ENCODE results near the gene SIGLEC10.
"Not testable (repeated sequence)": the region's sequence is repeated elsewhere in the genome, so short reads cannot be mapped to it uniquely, and the experiment has no call there.

Gene SIGLEC10

DNA sequence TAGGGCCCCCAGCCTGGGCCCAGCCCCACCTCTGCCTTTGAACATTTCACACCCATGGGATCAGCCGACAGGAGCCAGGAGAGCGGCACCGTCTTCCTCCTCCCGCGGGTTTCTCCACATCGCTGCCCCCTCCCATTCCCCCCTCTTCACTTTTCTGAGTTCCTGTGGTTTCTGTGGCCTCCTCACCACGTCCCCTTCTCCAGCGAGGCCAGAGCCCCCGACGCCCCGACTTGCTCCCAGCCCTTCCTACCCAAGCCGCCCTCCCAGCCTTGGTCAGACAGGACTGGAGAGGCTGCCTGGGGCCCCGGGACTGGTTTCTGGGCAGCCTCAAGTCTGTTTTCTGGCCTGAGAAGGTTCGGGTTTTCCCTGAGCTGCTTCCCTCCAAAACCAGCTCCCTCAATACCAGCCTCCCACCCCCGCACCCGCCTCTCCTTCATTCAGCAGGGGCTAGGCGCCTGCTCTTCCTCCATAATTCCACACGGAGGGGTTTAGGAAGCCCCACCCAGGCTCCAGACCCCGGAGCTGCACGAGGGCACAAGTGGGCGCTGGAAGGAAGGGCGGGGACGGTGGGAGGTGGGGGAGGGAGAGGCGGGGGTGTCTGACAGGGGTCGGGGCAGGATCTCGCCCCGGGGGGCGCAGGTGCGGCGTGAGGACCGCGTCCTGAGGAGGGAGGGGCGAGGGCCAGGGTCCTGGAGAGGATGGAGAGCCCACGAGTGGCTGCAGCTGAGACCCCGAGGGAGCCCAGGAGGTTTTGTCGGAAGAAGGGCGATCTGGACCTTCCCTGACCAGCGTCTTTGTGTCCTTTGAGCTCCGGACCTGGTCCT, 4.0 kb upstream of the SIGLEC10 start:
- H3K4me2 ChIP-seq (ENCODE audit: low read length), result no peak overlapping the region
- H3F3A ChIP-seq (ENCODE audit: insufficient read depth, low read length), result no peaks in the 10 kb centered on the region
- no peaks in the 10 kb centered on the region for H3K79me2 ChIP-seq (ENCODE audit: insufficient read depth, low read length)
- H4K20me1 ChIP-seq (ENCODE audit: insufficient read depth, low read length), result no peaks in the 10 kb centered on the region
- H3K9me2 ChIP-seq (ENCODE audit: low read depth, low read length), result no peaks in the 10 kb centered on the region
- TF ChIP-seq EZH2 (IDR thresholded peaks at IDR 0.05; ENCODE audit: borderline replicate concordance, low read length), result no peak
- TF ChIP-seq, protein P1, sequence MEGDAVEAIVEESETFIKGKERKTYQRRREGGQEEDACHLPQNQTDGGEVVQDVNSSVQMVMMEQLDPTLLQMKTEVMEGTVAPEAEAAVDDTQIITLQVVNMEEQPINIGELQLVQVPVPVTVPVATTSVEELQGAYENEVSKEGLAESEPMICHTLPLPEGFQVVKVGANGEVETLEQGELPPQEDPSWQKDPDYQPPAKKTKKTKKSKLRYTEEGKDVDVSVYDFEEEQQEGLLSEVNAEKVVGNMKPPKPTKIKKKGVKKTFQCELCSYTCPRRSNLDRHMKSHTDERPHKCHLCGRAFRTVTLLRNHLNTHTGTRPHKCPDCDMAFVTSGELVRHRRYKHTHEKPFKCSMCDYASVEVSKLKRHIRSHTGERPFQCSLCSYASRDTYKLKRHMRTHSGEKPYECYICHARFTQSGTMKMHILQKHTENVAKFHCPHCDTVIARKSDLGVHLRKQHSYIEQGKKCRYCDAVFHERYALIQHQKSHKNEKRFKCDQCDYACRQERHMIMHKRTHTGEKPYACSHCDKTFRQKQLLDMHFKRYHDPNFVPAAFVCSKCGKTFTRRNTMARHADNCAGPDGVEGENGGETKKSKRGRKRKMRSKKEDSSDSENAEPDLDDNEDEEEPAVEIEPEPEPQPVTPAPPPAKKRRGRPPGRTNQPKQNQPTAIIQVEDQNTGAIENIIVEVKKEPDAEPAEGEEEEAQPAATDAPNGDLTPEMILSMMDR (IDR thresholded peaks at IDR 0.05; ENCODE audit: low read length), result no peak
- peaks cover 16% of the 10 kb centered on the region for H3K4me1 ChIP-seq (ENCODE audit: insufficient read depth, low read length, severe bottlenecking)
- H2AFZ ChIP-seq (ENCODE audit: low read length), result no peak overlapping the region
- H3K27me3 ChIP-seq (ENCODE audit: insufficient read depth, low read length), result no peaks in the 10 kb centered on the region
- H3K9me3 ChIP-seq (ENCODE audit: low read length), result no peaks in the 10 kb centered on the region
- no peaks in the 10 kb centered on the region for H3K36me3 ChIP-seq (ENCODE audit: insufficient read depth, low read length)
- no peak overlapping the region for H3K4me3 ChIP-seq (ENCODE audit: low read depth, low read length, poor library complexity, severe bottlenecking)
- no peak overlapping the region for H3K9ac ChIP-seq (ENCODE audit: low read length)
- no peak overlapping the region for H3K27ac ChIP-seq (ENCODE audit: low read depth, low read length, poor library complexity, severe bottlenecking)

DNA sequence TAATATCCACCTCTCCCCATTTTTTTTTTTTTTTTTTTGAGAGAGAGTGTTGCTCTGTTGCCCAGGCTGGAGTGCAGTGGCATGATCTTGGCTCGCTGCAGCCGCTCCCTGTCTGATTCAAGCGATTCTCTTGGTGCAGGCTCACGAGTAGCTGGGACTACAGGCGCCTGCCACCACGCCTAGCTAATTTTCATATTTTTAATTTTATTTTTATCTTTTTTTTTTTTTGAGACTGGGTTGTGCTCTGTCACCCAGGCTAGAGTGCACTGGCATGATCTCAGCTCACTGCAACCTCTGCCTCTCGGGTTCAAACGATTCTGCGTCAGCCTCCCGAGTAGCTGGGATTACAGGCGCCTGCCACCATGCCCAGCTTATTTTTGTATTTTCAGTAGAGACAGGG, 3.1 kb upstream of the SIGLEC10 start:
- H3K4me2 ChIP-seq (ENCODE audit: low read length); H4K20me1 ChIP-seq (ENCODE audit: insufficient read depth, low read length); H3F3A ChIP-seq (ENCODE audit: insufficient read depth, low read length); H3K36me3 ChIP-seq (ENCODE audit: insufficient read depth, low read length); H3K9me3 ChIP-seq (ENCODE audit: low read length); H3K9me2 ChIP-seq (ENCODE audit: low read depth, low read length); H3K27me3 ChIP-seq (ENCODE audit: insufficient read depth, low read length); H3K4me3 ChIP-seq (ENCODE audit: low read depth, low read length, poor library complexity, severe bottlenecking); H3K27ac ChIP-seq (ENCODE audit: low read depth, low read length, poor library complexity, severe bottlenecking); H2AFZ ChIP-seq (ENCODE audit: low read length); H3K9ac ChIP-seq (ENCODE audit: low read length); H3K79me2 ChIP-seq (ENCODE audit: insufficient read depth, low read length): not testable (repeated sequence)
- H3K4me1 ChIP-seq (ENCODE audit: insufficient read depth, low read length, severe bottlenecking), result peaks cover 23% of the 10 kb centered on the region

DNA sequence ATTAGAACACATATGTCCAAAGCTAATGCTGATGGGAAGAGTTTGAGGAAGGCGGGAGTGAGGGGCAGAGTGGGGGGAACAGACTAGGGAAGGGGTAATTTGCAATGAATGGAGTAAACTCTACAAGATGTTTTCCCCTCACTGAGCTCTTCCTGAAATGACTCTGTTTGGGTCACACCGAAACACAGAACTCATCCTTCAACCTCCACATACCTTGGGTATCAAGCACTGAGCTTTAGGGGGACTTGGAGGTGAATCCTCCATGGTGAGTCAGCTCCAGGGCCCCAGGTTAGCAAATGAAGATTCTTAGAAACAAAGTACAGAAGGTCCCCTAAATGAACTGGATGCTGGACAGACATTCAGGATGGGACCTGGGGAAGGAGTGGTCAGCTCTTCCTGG, 1.3 kb upstream of the SIGLEC10 start:
- Histone ChIP-seq H3K27me3 (ENCODE audit: insufficient read depth, low read length) (no peaks in the 10 kb centered on the region), H2AFZ (ENCODE audit: low read length) (no peak overlapping the region), H3K4me1 (ENCODE audit: insufficient read depth, low read length, severe bottlenecking) (peaks cover 23% of the 10 kb centered on the region), H4K20me1 (ENCODE audit: insufficient read depth, low read length) (no peaks in the 10 kb centered on the region), H3K9me3 (ENCODE audit: low read length) (no peaks in the 10 kb centered on the region), H3K79me2 (ENCODE audit: insufficient read depth, low read length) (no peaks in the 10 kb centered on the region), H3K36me3 (ENCODE audit: insufficient read depth, low read length) (peaks cover 10% of the 10 kb centered on the region; the same call in 1 of the 2 replicates), H3F3A (ENCODE audit: insufficient read depth, low read length) (no peaks in the 10 kb centered on the region), H3K9ac (ENCODE audit: low read length) (no peak overlapping the region), H3K27ac (ENCODE audit: low read depth, low read length, poor library complexity, severe bottlenecking) (no peak overlapping the region), H3K9me2 (ENCODE audit: low read depth, low read length) (no peaks in the 10 kb centered on the region), H3K4me2 (ENCODE audit: low read length) (no peak overlapping the region), H3K4me3 (ENCODE audit: low read depth, low read length, poor library complexity, severe bottlenecking) (no peak overlapping the region)
- TF ChIP-seq, protein P1 (IDR thresholded peaks at IDR 0.05; ENCODE audit: low read length), result no peak
- TF ChIP-seq EZH2 (IDR thresholded peaks at IDR 0.05; ENCODE audit: borderline replicate concordance, low read length), result no peak

DNA sequence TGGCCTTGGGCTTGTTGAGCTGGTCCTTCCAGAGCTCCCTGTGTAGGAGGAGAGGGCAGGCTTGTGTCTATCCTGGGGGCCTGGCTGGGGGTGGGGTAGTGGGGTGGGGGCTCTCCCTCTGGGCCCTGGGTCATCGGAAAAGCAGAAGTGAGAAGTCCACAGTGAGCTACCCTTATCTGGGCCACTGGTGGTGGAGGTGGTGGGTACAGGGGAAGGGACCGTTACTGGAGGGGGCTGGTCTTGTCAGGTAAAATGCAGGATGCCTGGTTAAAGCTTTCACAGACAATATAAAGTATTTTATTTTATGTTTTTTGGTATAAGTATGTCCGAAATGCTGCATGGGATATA, 342 bp upstream of the SIGLEC10 start:
- Histone ChIP-seq H4K20me1 (ENCODE audit: insufficient read depth, low read length) (no peaks in the 10 kb centered on the region), H3K79me2 (ENCODE audit: insufficient read depth, low read length) (no peaks in the 10 kb centered on the region), H3K27me3 (ENCODE audit: insufficient read depth, low read length) (no peaks in the 10 kb centered on the region), H3F3A (ENCODE audit: insufficient read depth, low read length) (no peaks in the 10 kb centered on the region), H3K4me2 (ENCODE audit: low read length) (peak overlapping the region; percentile 93), H3K36me3 (ENCODE audit: insufficient read depth, low read length) (peaks cover 17% of the 10 kb centered on the region; the same call in 1 of the 2 replicates), H3K27ac (ENCODE audit: low read depth, low read length, poor library complexity, severe bottlenecking) (peak overlapping the region; percentile 76), H3K9me2 (ENCODE audit: low read depth, low read length) (no peaks in the 10 kb centered on the region), H3K4me1 (ENCODE audit: insufficient read depth, low read length, severe bottlenecking) (peaks cover 23% of the 10 kb centered on the region), H3K4me3 (ENCODE audit: low read depth, low read length, poor library complexity, severe bottlenecking) (peak overlapping the region; percentile 84), H2AFZ (ENCODE audit: low read length) (no peak overlapping the region), H3K9me3 (ENCODE audit: low read length) (no peaks in the 10 kb centered on the region), H3K9ac (ENCODE audit: low read length) (peak overlapping the region; percentile 86)
- TF ChIP-seq, protein P1 (IDR thresholded peaks at IDR 0.05; ENCODE audit: low read length), result no peak
- TF ChIP-seq EZH2 (IDR thresholded peaks at IDR 0.05; ENCODE audit: borderline replicate concordance, low read length), result no peak

DNA sequence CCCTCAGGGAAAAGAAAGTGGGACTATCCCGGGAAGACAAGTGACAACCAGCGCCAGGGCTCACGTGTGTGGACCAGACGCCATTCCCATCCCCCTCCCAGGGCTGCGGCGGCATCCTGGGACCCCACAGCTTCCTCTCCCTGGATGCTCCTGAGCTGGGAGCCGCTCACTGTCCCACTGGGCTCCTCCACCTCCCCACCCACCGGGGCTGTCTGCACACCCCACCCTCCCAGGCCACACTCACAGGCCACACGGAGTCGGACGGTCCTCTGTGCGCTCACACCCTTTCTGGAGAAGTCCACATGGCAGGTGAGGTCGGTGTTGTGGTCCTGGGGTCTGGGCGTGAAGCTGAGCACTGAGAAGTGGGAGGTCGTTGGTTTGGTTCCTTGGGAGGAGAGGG, 1.0 kb downstream of the SIGLEC10 start:
- peak overlapping the region; percentile 84 for H3K4me3 ChIP-seq (ENCODE audit: low read depth, low read length, poor library complexity, severe bottlenecking)
- not testable (repeated sequence) for H3K27me3 ChIP-seq (ENCODE audit: insufficient read depth, low read length); H3K79me2 ChIP-seq (ENCODE audit: insufficient read depth, low read length); H3K9me3 ChIP-seq (ENCODE audit: low read length); H3K9me2 ChIP-seq (ENCODE audit: low read depth, low read length); H2AFZ ChIP-seq (ENCODE audit: low read length); H4K20me1 ChIP-seq (ENCODE audit: insufficient read depth, low read length); H3F3A ChIP-seq (ENCODE audit: insufficient read depth, low read length); H3K27ac ChIP-seq (ENCODE audit: low read depth, low read length, poor library complexity, severe bottlenecking)
- peak overlapping the region; percentile 93 for H3K4me2 ChIP-seq (ENCODE audit: low read length)
- peak overlapping the region; percentile 86; the same call in 1 of the 2 replicates for H3K9ac ChIP-seq (ENCODE audit: low read length)
- H3K36me3 ChIP-seq (ENCODE audit: insufficient read depth, low read length), result peaks cover 17% of the 10 kb centered on the region; the same call in 1 of the 2 replicates
- peaks cover 23% of the 10 kb centered on the region for H3K4me1 ChIP-seq (ENCODE audit: insufficient read depth, low read length, severe bottlenecking)
